HEK293 (cell line): Measurements from ENCODE around the gene SLC35G3.

Source experiments
- CTCF ChIA-PET: fragments of 350-600 bp; formaldehyde crosslinking; extraction: SDS; loops from one replicate; lab custom pipeline; 2021; ENCODE audit warnings: antibody characterized with exemption; lab: Yijun Ruan, JAX
- POLR2A ChIA-PET: fragments of 300-600 bp; formaldehyde crosslinking; extraction: SDS; loops from one replicate; lab custom pipeline; 2020; ENCODE audit warnings: antibody characterized with exemption, inconsistent platforms; lab: Yijun Ruan, JAX
- H3K27ac ChIP-seq: fragments of 200-500 bp; sonication (Bioruptor generic); 2 replicates; pipeline ENCODE4 v1.5.1; 2014; ENCODE audit warnings: low read depth, low read length, control low read depth, inconsistent platforms; ENCODE audit errors: extremely low read depth
- H3K36me3 ChIP-seq, 2 experiments: fragments of 200-500 bp in 1 of 2; sonication (Bioruptor generic) in 1 of 2; 1 replicate in 1 of 2; 2 replicates in 1 of 2; pipeline ENCODE4 v1.5.1; 2014 to 2017; ENCODE audit warnings: inconsistent platforms in 2 of 2, low read length in 2 of 2; ENCODE audit not compliant: control insufficient read depth in 2 of 2, insufficient read depth in 1 of 2
- H3K4me1 ChIP-seq: fragments of 200-500 bp; sonication (Bioruptor generic); 2 replicates; pipeline ENCODE4 v1.5.1; 2014; ENCODE audit warnings: mild to moderate bottlenecking, low read length, inconsistent platforms; ENCODE audit not compliant: control insufficient read depth, insufficient read depth
- H3K4me3 ChIP-seq: 2 replicates; pipeline ENCODE4 v1.5.1; 2011; ENCODE audit warnings: low read depth, mild to moderate bottlenecking, control low read depth, low read length, moderate library complexity
- H3K9me3 ChIP-seq: fragments of 200-500 bp; sonication (Bioruptor generic); 2 replicates; pipeline ENCODE4 v1.5.1; 2014; ENCODE audit warnings: low read depth, low read length, inconsistent platforms; ENCODE audit not compliant: control insufficient read depth, insufficient read depth
- HIC1 ChIP-seq: fragments of 450-650 bp; formaldehyde crosslinking; IDR thresholded peaks from 2 replicates; pipeline ENCODE4 v1.5.1; 2016; ENCODE audit warnings: missing biosample characterization, missing genetic modification characterization
- KLF17 ChIP-seq: fragments of 450-650 bp; formaldehyde crosslinking; IDR thresholded peaks from 2 replicates; pipeline ENCODE4 v1.5.1; 2016; ENCODE audit warnings: missing biosample characterization, missing genetic modification characterization
- KLF7 ChIP-seq: fragments of 450-650 bp; formaldehyde crosslinking; IDR thresholded peaks from 2 replicates; pipeline ENCODE4 v1.5.1; 2016; ENCODE audit warnings: missing biosample characterization, missing genetic modification characterization, borderline replicate concordance
- KLF9 ChIP-seq: fragments of 450-650 bp; formaldehyde crosslinking; IDR thresholded peaks from 2 replicates; pipeline ENCODE4 v1.5.1; 2016; ENCODE audit warnings: missing biosample characterization, missing genetic modification characterization, low read depth
- PRDM4 ChIP-seq: fragments of 450-650 bp; formaldehyde crosslinking; IDR thresholded peaks from 2 replicates; pipeline ENCODE4 v1.5.1; 2017; ENCODE audit warnings: missing biosample characterization, missing genetic modification characterization
- SCRT2 ChIP-seq: fragments of 450-650 bp; formaldehyde crosslinking; IDR thresholded peaks from 2 replicates; pipeline ENCODE4 v1.5.1; 2016; ENCODE audit warnings: missing biosample characterization, missing genetic modification characterization
- SETDB1 ChIP-seq: IDR thresholded peaks from one replicate; pipeline ENCODE4 v1.6.1; 2017; ENCODE audit warnings: mild to moderate bottlenecking, low read length, moderate library complexity, mixed read lengths; ENCODE audit not compliant: insufficient read length
- SP2 ChIP-seq: fragments of 450-650 bp; formaldehyde crosslinking; IDR thresholded peaks from 2 replicates; pipeline ENCODE4 v1.5.1; 2016; ENCODE audit warnings: missing biosample characterization, missing genetic modification characterization
- TRIM28 ChIP-seq: IDR thresholded peaks from 2 replicates; pipeline ENCODE4 v1.6.1; 2011; ENCODE audit warnings: low read length, control low read depth, borderline replicate concordance
- ZBTB17 ChIP-seq: fragments of 450-650 bp; formaldehyde crosslinking; IDR thresholded peaks from 2 replicates; pipeline ENCODE4 v1.5.1; 2016; ENCODE audit warnings: missing biosample characterization, missing genetic modification characterization
- ZFHX2 ChIP-seq: fragments of 450-650 bp; formaldehyde crosslinking; conservative IDR thresholded peaks from 2 replicates; pipeline ENCODE4 v1.5.1; 2016; ENCODE audit warnings: missing biosample characterization, missing genetic modification characterization
- ZIC2 ChIP-seq: fragments of 450-650 bp; formaldehyde crosslinking; IDR thresholded peaks from 2 replicates; pipeline ENCODE4 v1.5.1; 2016; ENCODE audit warnings: missing biosample characterization, missing genetic modification characterization
- ZNF10 ChIP-seq: fragments of 450-650 bp; formaldehyde crosslinking; IDR thresholded peaks from 2 replicates; pipeline ENCODE4 v1.5.1; 2017; ENCODE audit warnings: missing biosample characterization, missing genetic modification characterization
- ZNF114 ChIP-seq: fragments of 450-650 bp; formaldehyde crosslinking; IDR thresholded peaks from 2 replicates; pipeline ENCODE4 v1.5.0; 2017; ENCODE audit warnings: missing biosample characterization, missing genetic modification characterization
- ZNF138 ChIP-seq: fragments of 450-650 bp; formaldehyde crosslinking; IDR thresholded peaks from 2 replicates; pipeline ENCODE4 v1.5.1; 2016; ENCODE audit warnings: missing biosample characterization, missing genetic modification characterization, borderline replicate concordance
- ZNF157 ChIP-seq: fragments of 450-650 bp; formaldehyde crosslinking; IDR thresholded peaks from 2 replicates; pipeline ENCODE4 v1.5.1; 2016; ENCODE audit warnings: missing biosample characterization, missing genetic modification characterization
- ZNF169 ChIP-seq: fragments of 450-650 bp; formaldehyde crosslinking; IDR thresholded peaks from 2 replicates; pipeline ENCODE4 v1.5.1; 2016; ENCODE audit warnings: missing biosample characterization, missing genetic modification characterization
- ZNF214 ChIP-seq: fragments of 450-650 bp; formaldehyde crosslinking; IDR thresholded peaks from 2 replicates; pipeline ENCODE4 v1.5.1; 2017; ENCODE audit warnings: missing biosample characterization, mild to moderate bottlenecking, missing genetic modification characterization, borderline replicate concordance
- ZNF221 ChIP-seq: fragments of 450-650 bp; formaldehyde crosslinking; IDR thresholded peaks from 2 replicates; pipeline ENCODE4 v1.5.1; 2017; ENCODE audit warnings: missing biosample characterization, missing genetic modification characterization, borderline replicate concordance
- ZNF266 ChIP-seq: fragments of 450-650 bp; formaldehyde crosslinking; IDR thresholded peaks from 2 replicates; pipeline ENCODE4 v1.5.1; 2016; ENCODE audit warnings: missing biosample characterization, missing genetic modification characterization, low read depth
- ZNF350 ChIP-seq: fragments of 450-650 bp; formaldehyde crosslinking; IDR thresholded peaks from 2 replicates; pipeline ENCODE4 v1.5.0; 2017; ENCODE audit warnings: missing biosample characterization, mild to moderate bottlenecking, missing genetic modification characterization
- ZNF366 ChIP-seq: fragments of 450-650 bp; formaldehyde crosslinking; conservative IDR thresholded peaks from 2 replicates; pipeline ENCODE4 v1.5.1; 2016; ENCODE audit warnings: missing biosample characterization, missing genetic modification characterization
- ZNF391 ChIP-seq: fragments of 450-650 bp; formaldehyde crosslinking; IDR thresholded peaks from 2 replicates; pipeline ENCODE4 v1.5.1; 2016; ENCODE audit warnings: low read depth, missing biosample characterization, missing genetic modification characterization, borderline replicate concordance
- ZNF394 ChIP-seq: fragments of 450-650 bp; formaldehyde crosslinking; IDR thresholded peaks from 2 replicates; pipeline ENCODE4 v1.5.1; 2016; ENCODE audit warnings: missing biosample characterization, missing genetic modification characterization, mild to moderate bottlenecking, moderate library complexity, borderline replicate concordance
- ZNF433 ChIP-seq: fragments of 450-650 bp; formaldehyde crosslinking; IDR thresholded peaks from 2 replicates; pipeline ENCODE4 v1.5.1; 2016; ENCODE audit warnings: missing biosample characterization, missing genetic modification characterization, low read depth
- ZNF473 ChIP-seq: fragments of 450-650 bp; formaldehyde crosslinking; IDR thresholded peaks from 2 replicates; pipeline ENCODE4 v1.5.1; 2017; ENCODE audit warnings: missing biosample characterization, missing genetic modification characterization
- ZNF501 ChIP-seq: fragments of 450-650 bp; formaldehyde crosslinking; IDR thresholded peaks from 2 replicates; pipeline ENCODE4 v1.5.1; 2016; ENCODE audit warnings: missing biosample characterization, missing genetic modification characterization
- ZNF548 ChIP-seq: fragments of 450-650 bp; formaldehyde crosslinking; IDR thresholded peaks from 2 replicates; pipeline ENCODE4 v1.5.1; 2016; ENCODE audit warnings: missing biosample characterization, missing genetic modification characterization
- ZNF600 ChIP-seq: fragments of 450-650 bp; formaldehyde crosslinking; IDR thresholded peaks from 2 replicates; pipeline ENCODE4 v1.5.1; 2016; ENCODE audit warnings: missing biosample characterization, missing genetic modification characterization
- ZNF777 ChIP-seq: fragments of 450-650 bp; formaldehyde crosslinking; IDR thresholded peaks from 2 replicates; pipeline ENCODE4 v1.5.1; 2017; ENCODE audit warnings: missing biosample characterization, missing genetic modification characterization, borderline replicate concordance
- ZNF791 ChIP-seq: fragments of 450-650 bp; formaldehyde crosslinking; IDR thresholded peaks from 2 replicates; pipeline ENCODE4 v1.5.1; 2016; ENCODE audit warnings: missing biosample characterization, missing genetic modification characterization

Gene SLC35G3

GRCh38 chr17:35236821-35237220, 42.6 kb upstream of the SLC35G3 start (continued):
- no peak for TF ChIP-seq PRDM4 (tag by site-specific recombination)
- no peak for TF ChIP-seq ZIC2 (tag by site-specific recombination)
- TF ChIP-seq ZBTB17 (tag by site-specific recombination): no peak
- no peak for TF ChIP-seq KLF17 (tag by site-specific recombination)
- no peak for TF ChIP-seq ZNF473
- TF ChIP-seq ZNF777 (tag by site-specific recombination): no peak

GRCh38 chr17:35235917-35236316, 41.7 kb upstream of the SLC35G3 start:
- Histone ChIP-seq H3K4me3 (no peak overlapping the region), H3K36me3 (no peaks in the 10 kb centered on the region)
- TF ChIP-seq ZNF169 (tag by site-specific recombination) (no peak), ZNF366 (tag by site-specific recombination) (no peak), ZNF221 (no peak), ZNF350 (tag by site-specific recombination) (no peak), TRIM28 (no peak), ZNF433 (tag by site-specific recombination) (no peak), ZNF548 (tag by site-specific recombination) (no peak), ZNF266 (tag by site-specific recombination) (no peak), SETDB1 (no peak), ZNF10 (tag by site-specific recombination) (no peak), ZNF391 (tag by site-specific recombination) (no peak), ZFHX2 (tag by site-specific recombination) (no peak), ZNF791 (tag by site-specific recombination) (no peak), ZNF501 (tag by site-specific recombination) (no peak)
- TF ChIP-seq, all 188 proteins: peak for 0
- Histone ChIP-seq H3K9me3 (no peaks in the 10 kb centered on the region), H3K4me1 (no peaks in the 10 kb centered on the region), H3K27ac (no peak overlapping the region)
- POLR2A ChIA-PET: interaction anchor here (0.6 kb wide), 1 partner anchor 709 kb away, joined by 3 read pairs; no protein-coding TSS in a partner anchor
- CTCF ChIA-PET: no interaction called here

GRCh38 chr17:35235289-35235688, 41.1 kb upstream of the SLC35G3 start:
- Histone ChIP-seq H3K27ac (no peak overlapping the region), H3K4me3 (no peak overlapping the region), H3K9me3 (no peaks in the 10 kb centered on the region), H3K4me1 (no peaks in the 10 kb centered on the region), H3K36me3 (no peaks in the 10 kb centered on the region)
- POLR2A ChIA-PET: no interaction called here
- CTCF ChIA-PET: no interaction called here
- TF ChIP-seq ZNF157 (no peak), SP2 (tag by site-specific recombination) (no peak), ZNF114 (tag by site-specific recombination) (no peak), ZBTB17 (tag by site-specific recombination) (no peak), ZNF138 (tag by site-specific recombination) (no peak), KLF7 (tag by site-specific recombination) (no peak), ZNF214 (tag by site-specific recombination) (no peak), HIC1 (tag by site-specific recombination) (no peak), SCRT2 (tag by site-specific recombination) (no peak), KLF9 (tag by site-specific recombination) (no peak), ZNF600 (tag by site-specific recombination) (no peak), ZNF394 (tag by site-specific recombination) (no peak)
